ENCODE measurements around the gene SNAP47.

Gene SNAP47

GRCh38 chr1:227793948-227794816, 58.9 kb downstream of the SNAP47 start:
- in situ Hi-C loops (cut with MboI; ENCODE audit: low sequenced_read_pairs): no loop called here

- in situ Hi-C loops (cut with MboI; ENCODE audit: low sequenced_read_pairs): no loop called here
Measured at GRCh38 chr1:227794817-227795192, 59.6 kb downstream of the SNAP47 start.

GRCh38 chr1:227795732-227796131, 60.5 kb downstream of the SNAP47 start:
- in situ Hi-C loops (cut with MboI; ENCODE audit: low sequenced_read_pairs): no loop called here

GRCh38 chr1:227796359-227796915, 61.2 kb downstream of the SNAP47 start:
- in situ Hi-C loops (cut with MboI; ENCODE audit: low sequenced_read_pairs): no loop called here

GRCh38 chr1:227797144-227797543, 61.9 kb downstream of the SNAP47 start:
- in situ Hi-C loops (cut with MboI; ENCODE audit: low sequenced_read_pairs): no loop called here

GRCh38 chr1:227797625-227798024, 62.4 kb downstream of the SNAP47 start:
- in situ Hi-C loops (cut with MboI; ENCODE audit: low sequenced_read_pairs): no loop called here

- in situ Hi-C loops (cut with MboI; ENCODE audit: low sequenced_read_pairs): no loop called here
Measured at GRCh38 chr1:227798078-227798802, 63.0 kb downstream of the SNAP47 start.

GRCh38 chr1:227799756-227800155, 64.5 kb downstream of the SNAP47 start:
- in situ Hi-C loops (cut with MboI; ENCODE audit: low sequenced_read_pairs): no loop called here

GRCh38 chr1:227803933-227804332, 68.7 kb downstream of the SNAP47 start:
- in situ Hi-C loops (cut with MboI; ENCODE audit: low sequenced_read_pairs): no loop called here

GRCh38 chr1:227805606-227806197, 70.5 kb downstream of the SNAP47 start:
- in situ Hi-C loops (cut with MboI; ENCODE audit: low sequenced_read_pairs): no loop called here

GRCh38 chr1:227808566-227808965, 73.3 kb downstream of the SNAP47 start:
- in situ Hi-C loops (cut with MboI; ENCODE audit: low sequenced_read_pairs): no loop called here

- in situ Hi-C loops (cut with MboI; ENCODE audit: low sequenced_read_pairs): no loop called here
Measured at GRCh38 chr1:227809026-227809425, 73.8 kb downstream of the SNAP47 start.

GRCh38 chr1:227813962-227814361, 78.7 kb downstream of the SNAP47 start:
- in situ Hi-C loops (cut with MboI; ENCODE audit: low sequenced_read_pairs): no loop called here

GRCh38 chr1:227815468-227816409, 80.5 kb downstream of the SNAP47 start, which contains the start of gene PRSS38:
PRSS38 (plus strand) TSS chr1:227815675; CDS start chr1:227815717, 42 bp downstream.
- in situ Hi-C loops (cut with MboI; ENCODE audit: low sequenced_read_pairs): no loop called here

GRCh38 chr1:227816750-227817446, 81.7 kb downstream of the SNAP47 start:
- in situ Hi-C loops (cut with MboI; ENCODE audit: low sequenced_read_pairs): no loop called here

- in situ Hi-C loops (cut with MboI; ENCODE audit: low sequenced_read_pairs): no loop called here
Measured at GRCh38 chr1:227823537-227823936, 88.3 kb downstream of the SNAP47 start.

GRCh38 chr1:227824204-227824603, 89.0 kb downstream of the SNAP47 start:
- in situ Hi-C loops (cut with MboI; ENCODE audit: low sequenced_read_pairs): no loop called here

- in situ Hi-C loops (cut with MboI; ENCODE audit: low sequenced_read_pairs): no loop called here
Measured at GRCh38 chr1:227828786-227829185, 93.6 kb downstream of the SNAP47 start.
